HCT116 (cell line): ENCODE results near the gene B4GALNT3. TPM values are rescaled to one million over a fixed set of nuclear protein-coding genes. Genes with fewer than 3 reads are reported as not detected.

Source experiments
- ATAC-seq: fragments of 200-7000 bp; cut with Tn5 transposase; 2 replicates; pipeline ENCODE4 v1.9.1; 2020; ENCODE audit warnings: mild to moderate bottlenecking, moderate library complexity
- BruUV-seq: library from RNA; stranded (reverse); fragments of 400-500 nt; replicated peaks from 2 replicates; lab custom pipeline; 2021; lab: Mats Ljungman, UMichigan
- CTCF ChIA-PET: fragments of 300-600 bp; sonication (Branson Sonifier 250); formaldehyde crosslinking; loops from one replicate; lab custom pipeline; 2021; ENCODE audit warnings: antibody characterized with exemption; lab: Charles Lee
- POLR2A ChIA-PET: fragments of 300-600, 350-600 bp; sonication (Branson Sonifier 250); formaldehyde crosslinking; loops from one replicate; lab custom pipeline; 2021; ENCODE audit warnings: antibody characterized with exemption; lab: Charles Lee
- RAD21 ChIA-PET, 2 experiments: fragments of 300-600 bp; sonication (Branson Sonifier 250); formaldehyde crosslinking; loops; one replicate each; lab custom pipeline; 2023; ENCODE audit warnings: low total read pairs in 2 of 2; ENCODE audit not compliant: uncharacterized antibody in 2 of 2, unreplicated experiment in 2 of 2, low non-redundant PET in 1 of 2; lab: Charles Lee
- DNase-seq: peaks from one replicate; pipeline ENCODE4 v3.0.0-alpha.2; 2010; ENCODE audit warnings: low read depth, low spot score
- H2AFZ ChIP-seq: fragments of 200-600 bp; shearing (Covaris generic), sonication (generic); 2 replicates; pipeline ENCODE4 v1.6.1; 2017; ENCODE audit warnings: low read depth, mixed run types, mixed read lengths, antibody characterized with exemption, low read length; ENCODE audit not compliant: poor library complexity, severe bottlenecking
- H3K27ac ChIP-seq: 2 replicates; pipeline ENCODE4 v1.5.1; 2012; ENCODE audit warnings: low read depth, low read length
- H3K27me3 ChIP-seq: fragments of 200-600 bp; sonication (generic); 2 replicates; pipeline ENCODE4 v1.6.1; 2016; ENCODE audit warnings: mixed run types, low read length, mixed read lengths; ENCODE audit not compliant: insufficient read depth
- H3K36me3 ChIP-seq, 2 experiments: fragments of 200-500 bp in 1 of 2; fragments of 200-600 bp in 1 of 2; sonication (Bioruptor generic) in 1 of 2; sonication (generic) in 1 of 2; 2 replicates each; pipeline versions ENCODE4 v1.5.1 to v1.6.1; 2014 to 2016; ENCODE audit warnings: low read length in 2 of 2, inconsistent platforms in 1 of 2, mixed read lengths in 1 of 2, mixed run types in 1 of 2; ENCODE audit not compliant: insufficient read depth in 2 of 2, control insufficient read depth in 1 of 2
- H3K4me1 ChIP-seq, 2 experiments: fragments of 200-600 bp in 1 of 2; sonication (generic) in 1 of 2; 2 replicates each; pipeline versions ENCODE4 v1.5.1 to v1.6.1; 2012 to 2017; ENCODE audit warnings: low read length in 2 of 2, inconsistent platforms in 1 of 2, mild to moderate bottlenecking in 1 of 2, mixed read lengths in 1 of 2, mixed run types in 1 of 2, moderate library complexity in 1 of 2; ENCODE audit not compliant: insufficient read depth in 2 of 2, control insufficient read depth in 1 of 2
- H3K4me2 ChIP-seq: fragments of 200-600 bp; sonication (generic); 2 replicates; pipeline ENCODE4 v1.6.1; 2017; ENCODE audit warnings: mixed run types, low read length, mixed read lengths
- H3K4me3 ChIP-seq, 2 experiments: fragments of 200-600 bp in 1 of 2; sonication (generic) in 1 of 2; replicated peaks in 1 of 2; 2 replicates each; pipeline ENCODE4 v1.5.1; 2011 to 2016; ENCODE audit warnings: low read length in 2 of 2, control low read depth in 1 of 2, low read depth in 1 of 2, mild to moderate bottlenecking in 1 of 2, mixed read lengths in 1 of 2, mixed run types in 1 of 2
- H3K79me2 ChIP-seq: fragments of 200-600 bp; sonication (generic); 2 replicates; pipeline ENCODE4 v1.6.1; 2017; ENCODE audit warnings: mild to moderate bottlenecking, mixed run types, low read length, moderate library complexity, mixed read lengths; ENCODE audit not compliant: insufficient read depth
- H3K9ac ChIP-seq: fragments of 200-600 bp; sonication (generic); 2 replicates; pipeline ENCODE4 v1.6.1; 2016; ENCODE audit warnings: low read length, mixed read lengths
- H3K9me2 ChIP-seq: fragments of 200-600 bp; sonication (generic), shearing (Covaris generic); 2 replicates; pipeline ENCODE4 v1.6.1; 2017; ENCODE audit warnings: mixed run types, mild to moderate bottlenecking, moderate library complexity; ENCODE audit not compliant: insufficient read depth
- H3K9me3 ChIP-seq, 2 experiments: fragments of 200-500 bp in 1 of 2; fragments of 200-600 bp in 1 of 2; sonication (Bioruptor generic) in 1 of 2; sonication (generic) in 1 of 2; 2 replicates each; pipeline ENCODE4 v1.6.1; 2014 to 2017; ENCODE audit warnings: low read length in 2 of 2, mixed read lengths in 2 of 2, inconsistent platforms in 1 of 2, low read depth in 1 of 2, mild to moderate bottlenecking in 1 of 2, mixed run types in 1 of 2, moderate library complexity in 1 of 2; ENCODE audit not compliant: control insufficient read depth in 1 of 2, insufficient read depth in 1 of 2
- H4K20me1 ChIP-seq: fragments of 200-600 bp; sonication (generic), shearing (Covaris generic); 2 replicates; pipeline ENCODE4 v1.6.1; 2017; ENCODE audit warnings: mixed run types, mild to moderate bottlenecking, moderate library complexity; ENCODE audit not compliant: insufficient read depth
- CBX3 ChIP-seq: IDR thresholded peaks from 2 replicates; pipeline ENCODE4 v1.6.1; 2012; ENCODE audit warnings: low read depth
- CTCF ChIP-seq, 3 experiments: fragments of 200-600 bp in 1 of 3; sonication (generic) in 1 of 3; IDR thresholded peaks in 2 of 3; conservative IDR thresholded peaks in 1 of 3; 2 replicates each; pipeline ENCODE4 v1.5.1; 2012 to 2017; ENCODE audit warnings: low read depth in 2 of 3, low read length in 2 of 3, antibody characterized with exemption in 1 of 3, borderline replicate concordance in 1 of 3, control low read depth in 1 of 3, mild to moderate bottlenecking in 1 of 3, mixed read lengths in 1 of 3, mixed run types in 1 of 3, moderate library complexity in 1 of 3; ENCODE audit not compliant: insufficient read depth in 1 of 3
- EZH2phosphoT487 ChIP-seq: fragments of 200-600 bp; IDR thresholded peaks from 2 replicates; pipeline ENCODE4 v1.6.1; 2018; ENCODE audit warnings: antibody characterized with exemption, borderline replicate concordance
- JUND ChIP-seq: IDR thresholded peaks from 2 replicates; pipeline ENCODE4 v1.6.1; 2012
- POLR2A ChIP-seq: IDR thresholded peaks from 2 replicates; pipeline ENCODE4 v1.7.0; 2011; ENCODE audit warnings: borderline replicate concordance; ENCODE audit not compliant: insufficient read depth, insufficient read length; ENCODE audit errors: extremely low read depth
- POLR2AphosphoS5 ChIP-seq: IDR thresholded peaks from 2 replicates; pipeline ENCODE4 v1.6.1; 2011; ENCODE audit warnings: mild to moderate bottlenecking, low read depth, low read length, moderate library complexity
- YY1 ChIP-seq: IDR thresholded peaks from 2 replicates; pipeline ENCODE4 v1.6.1; 2011; ENCODE audit warnings: low read length, low read depth, moderate library complexity, mild to moderate bottlenecking; ENCODE audit not compliant: insufficient replicate concordance; ENCODE audit errors: extremely low read depth
- ZFX ChIP-seq: fragments of 450-650 bp; IDR thresholded peaks from 2 replicates; pipeline ENCODE4 v1.6.1; 2017
- intact Hi-C: fragments of 100-400 bp; cut with micrococcal nuclease; formaldehyde crosslinking; loops from 2 replicates; pipeline ENCODE4 v1.10.0; 2022
- total RNA-seq: library from RNA; stranded (reverse); gene quantifications from one replicate; pipeline ENCODE4 v1.2.1, GENCODE V29; 2021; ENCODE audit not compliant: unreplicated experiment

Gene B4GALNT3
- total RNA-seq, 1 experiment from 2014 or later = 18.2 TPM

GRCh38 chr12:575948-576614 is 116.3 kb downstream of the B4GALNT3 start:
- Histone ChIP-seq H3K79me2 (no peaks in the 10 kb centered on the region), H3K27me3 (no peaks in the 10 kb centered on the region), H3K9me2 (no peaks in the 10 kb centered on the region), H3K27ac (peak overlapping the region; percentile 31), H3K9ac (peak overlapping the region; percentile 60), H3K4me2 (peak overlapping the region; percentile 39), H3K9me3 (no peaks in the 10 kb centered on the region)
- CTCF ChIA-PET = interaction anchor here (0.7 to 3.4 kb wide), 19 partner anchors 11 to 1030 kb away, joined by 3 to 40 read pairs (median 3); partner anchors contain the start of genes RAD52 and WNK1
- DNase-seq = peak; percentile 41
- POLR2A ChIA-PET = interaction anchor here (0.5 to 1.9 kb wide), 5 partner anchors 38 to 262 kb away, joined by 3 to 9 read pairs (median 3); partner anchors contain the start of gene WNK1
- BruUV-seq = no TSS peak
- RAD21 ChIA-PET = interaction anchor here (0.6 to 2.0 kb wide), 4 partner anchors 33 to 1007 kb away, joined by 4 to 8 read pairs (median 5); partner anchors contain the start of genes RAD52 (in 1 of the 2) and WNK1 (in 1 of the 2)
- ATAC-seq = peak; percentile 72
- peak in 2 of 3 experiments; percentile 94 to 98; a peak in 4 of 6 replicates for TF ChIP-seq CTCF (IDR thresholded peaks at IDR 0.05 in 2 of 3, conservative IDR thresholded peaks at IDR 0.05 in 1 of 3; ENCODE audit: borderline replicate concordance in 1 of 3, insufficient read depth in 1 of 3, low read depth in 2 of 3, low read length in 2 of 3)
- TF ChIP-seq POLR2AphosphoS5 = peak; percentile 34; the same call in 1 of the 2 replicates
- no peak for TF ChIP-seq POLR2A
- no peak for TF ChIP-seq CBX3
- no peak for TF ChIP-seq EZH2phosphoT487
- no peak for TF ChIP-seq JUND
- peak; percentile 51 for TF ChIP-seq YY1
- TF ChIP-seq ZFX = peak; percentile 91
- TF ChIP-seq, all 23 proteins: peak for 4
- Histone ChIP-seq H3K36me3 (no peaks in the 10 kb centered on the region), H3K4me3 (no peak overlapping the region), H3K4me1 (peaks cover 33 to 52% of the 10 kb centered on the region in 2 experiments), H4K20me1 (no peaks in the 10 kb centered on the region), H2AFZ (peak overlapping the region; percentile 31)
- intact Hi-C loops = loop anchor here (1.0 kb wide), 1 partner anchor 175 kb away; no protein-coding TSS in a partner anchor
